Dermis blood vessel endothelial cell (primary cell): ENCODE data around the gene ZEB1. TPM values are rescaled to one million over a fixed set of nuclear protein-coding genes. Genes with fewer than 3 reads are reported as not detected.
"Not testable (repeated sequence)": the region's sequence is repeated elsewhere in the genome, so short reads cannot be mapped to it uniquely, and the experiment has no call there.

Source experiments
- DNase-seq: peaks from one replicate; pipeline ENCODE4 v3.0.0; 2010
- total RNA-seq: library from RNA; depleted of rRNA; stranded (reverse); fragments of >200 nt; gene quantifications from 2 replicates; pipeline ENCODE4 v1.2.3, GENCODE V29; 2014

ZEB1 gene
- total RNA-seq, 1 donor from 2014 or later: 136 TPM

GRCh38 chr10:31515116-31515515 is 196.1 kb downstream of the ZEB1 start:
- no peak for DNase-seq

GRCh38 chr10:31515819-31516402 is 196.9 kb downstream of the ZEB1 start:
- DNase-seq: no peak

DNA sequence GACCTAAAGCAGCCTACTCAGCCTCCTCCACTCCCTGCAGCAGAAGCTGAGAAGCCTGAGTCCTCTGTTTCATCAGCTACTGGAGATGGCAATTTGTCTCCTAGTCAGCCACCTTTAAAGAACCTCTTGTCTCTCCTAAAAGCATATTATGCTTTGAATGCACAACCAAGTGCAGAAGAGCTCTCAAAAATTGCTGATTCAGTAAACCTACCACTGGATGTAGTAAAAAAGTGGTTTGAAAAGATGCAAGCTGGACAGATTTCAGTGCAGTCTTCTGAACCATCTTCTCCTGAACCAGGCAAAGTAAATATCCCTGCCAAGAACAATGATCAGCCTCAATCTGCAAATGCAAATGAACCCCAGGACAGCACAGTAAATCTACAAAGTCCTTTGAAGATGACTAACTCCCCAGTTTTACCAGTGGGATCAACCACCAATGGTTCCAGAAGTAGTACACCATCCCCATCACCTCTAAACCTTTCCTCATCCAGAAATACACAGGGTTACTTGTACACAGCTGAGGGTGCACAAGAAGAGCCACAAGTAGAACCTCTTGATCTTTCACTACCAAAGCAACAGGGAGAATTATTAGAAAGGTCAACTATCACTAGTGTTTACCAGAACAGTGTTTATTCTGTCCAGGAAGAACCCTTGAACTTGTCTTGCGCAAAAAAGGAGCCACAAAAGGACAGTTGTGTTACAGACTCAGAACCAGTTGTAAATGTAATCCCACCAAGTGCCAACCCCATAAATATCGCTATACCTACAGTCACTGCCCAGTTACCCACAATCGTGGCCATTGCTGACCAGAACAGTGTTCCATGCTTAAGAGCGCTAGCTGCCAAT is 202.2 kb downstream of the ZEB1 start:
- no peak for DNase-seq

GRCh38 chr10:31522820-31523219 is 203.8 kb downstream of the ZEB1 start:
- no peak for DNase-seq

- DNase-seq: no peak
These were observed 205.4 kb downstream of the ZEB1 start for GRCh38 chr10:31524460-31524859.

GRCh38 chr10:31526178-31526577 is 207.2 kb downstream of the ZEB1 start:
- no peak for DNase-seq

GRCh38 chr10:31526681-31527080 is 207.7 kb downstream of the ZEB1 start:
- DNase-seq: peak; percentile 38

DNA sequence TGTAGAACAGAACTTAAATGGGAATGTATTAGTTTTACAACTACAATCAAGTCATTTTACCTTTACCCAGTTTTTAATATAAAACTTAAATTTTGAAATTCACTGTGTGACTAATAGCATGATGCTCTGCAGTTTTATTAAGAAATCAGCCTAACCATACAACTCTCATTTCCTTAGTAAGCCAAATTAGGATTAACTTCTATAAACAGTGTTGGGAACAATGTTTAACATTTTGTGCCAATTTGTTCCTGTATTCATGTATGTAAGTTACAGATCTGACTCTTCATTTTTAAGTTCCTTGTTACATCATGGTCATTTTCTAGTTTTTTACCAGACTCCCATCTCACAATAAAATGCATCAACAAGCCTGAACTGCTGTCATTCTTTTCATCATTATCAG is 209.8 kb downstream of the ZEB1 start:
- DNase-seq: no peak

- DNase-seq: no peak
These were observed 217.3 kb downstream of the ZEB1 start for GRCh38 chr10:31536302-31536701.

DNA sequence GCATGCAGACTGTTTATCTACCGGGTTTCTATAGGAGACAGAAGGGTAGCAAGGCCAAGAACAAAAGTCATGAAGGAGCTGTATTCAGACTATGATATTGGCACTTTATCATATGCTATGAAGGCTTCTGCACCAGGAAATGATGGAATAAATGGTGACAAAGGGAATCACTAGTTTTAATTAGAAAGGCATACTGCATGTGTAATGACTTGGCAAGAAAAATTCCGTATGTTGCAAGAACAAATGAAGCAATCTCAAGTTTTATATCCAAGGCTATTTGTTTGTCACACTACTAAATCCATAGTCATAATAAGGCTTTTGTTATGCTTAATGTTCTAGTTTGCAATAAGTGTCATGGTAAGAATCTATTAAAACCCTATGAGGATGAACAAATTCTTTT is 230.9 kb downstream of the ZEB1 start:
- no peak for DNase-seq

GRCh38 chr10:31554556-31554955 is 235.5 kb downstream of the ZEB1 start:
- DNase-seq: no peak

- no peak for DNase-seq
These were observed 238.8 kb downstream of the ZEB1 start for GRCh38 chr10:31557854-31558253.

DNA sequence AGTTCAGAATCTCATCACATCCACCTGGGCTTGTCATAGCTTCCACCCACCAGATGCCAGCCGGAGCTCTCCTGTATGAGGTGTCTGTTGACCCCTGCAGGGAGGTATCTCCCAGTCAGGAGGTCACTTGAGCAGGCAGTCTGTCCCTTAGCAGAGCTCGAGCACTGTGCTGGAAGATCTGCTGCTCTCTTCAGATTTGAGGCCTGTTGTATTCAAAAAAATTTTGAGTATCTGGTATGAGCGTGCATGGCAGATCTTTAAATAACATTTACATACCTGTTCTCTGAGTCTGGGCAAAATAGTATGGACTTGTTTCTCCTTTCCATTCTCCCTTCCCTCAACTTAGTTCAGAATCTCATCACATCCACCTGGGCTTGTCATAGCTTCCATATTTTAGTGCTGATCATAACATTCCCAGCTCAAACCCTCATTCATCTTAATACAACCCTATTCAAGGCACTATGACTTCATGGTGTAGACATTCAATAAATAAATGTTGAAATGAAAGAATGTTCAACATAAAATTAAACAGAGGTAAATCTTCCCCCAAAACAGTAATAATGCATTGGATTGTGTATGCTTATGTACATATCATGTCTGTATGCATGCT is 249.3 kb downstream of the ZEB1 start:
- DNase-seq: not testable (repeated sequence)

- no peak for DNase-seq
These were observed 255.6 kb downstream of the ZEB1 start for GRCh38 chr10:31574577-31574976.

DNA sequence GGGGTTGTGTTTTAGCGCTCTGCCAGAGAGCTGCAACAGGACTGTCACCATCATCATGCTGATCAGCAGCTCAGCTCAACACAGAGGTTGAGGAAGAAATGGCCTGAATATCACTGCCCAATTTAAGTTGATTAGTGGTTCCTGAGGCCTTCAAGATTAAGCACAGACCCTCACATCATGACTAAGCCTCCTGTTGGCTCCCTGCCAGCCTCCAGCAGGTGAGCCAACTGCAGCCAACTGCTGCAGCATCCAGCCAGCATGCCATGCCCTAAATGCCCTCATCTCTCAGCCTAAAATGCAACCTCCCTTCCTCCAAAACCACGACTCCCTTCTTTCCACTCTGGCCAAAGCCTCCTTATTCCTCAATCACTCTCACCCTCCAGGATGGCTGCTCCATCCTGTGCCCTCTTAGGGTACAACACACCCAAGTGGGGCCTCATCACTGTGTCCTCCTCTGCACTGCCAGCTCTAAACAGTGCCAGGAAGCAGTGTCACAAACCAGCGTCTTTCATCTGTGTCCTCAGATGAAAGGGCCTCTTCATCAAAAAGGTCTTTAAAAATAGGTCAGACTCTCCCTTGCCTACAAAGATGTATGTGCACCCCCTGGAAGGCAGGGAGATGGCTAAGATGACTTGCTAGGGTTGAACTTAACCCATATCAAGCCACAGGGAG is 259.3 kb downstream of the ZEB1 start:
- no peak for DNase-seq

- DNase-seq: no peak
These were observed 259.9 kb downstream of the ZEB1 start for GRCh38 chr10:31578951-31579350.
